ENCODE data around the gene CASTOR1.

The CASTOR1 gene

DNA sequence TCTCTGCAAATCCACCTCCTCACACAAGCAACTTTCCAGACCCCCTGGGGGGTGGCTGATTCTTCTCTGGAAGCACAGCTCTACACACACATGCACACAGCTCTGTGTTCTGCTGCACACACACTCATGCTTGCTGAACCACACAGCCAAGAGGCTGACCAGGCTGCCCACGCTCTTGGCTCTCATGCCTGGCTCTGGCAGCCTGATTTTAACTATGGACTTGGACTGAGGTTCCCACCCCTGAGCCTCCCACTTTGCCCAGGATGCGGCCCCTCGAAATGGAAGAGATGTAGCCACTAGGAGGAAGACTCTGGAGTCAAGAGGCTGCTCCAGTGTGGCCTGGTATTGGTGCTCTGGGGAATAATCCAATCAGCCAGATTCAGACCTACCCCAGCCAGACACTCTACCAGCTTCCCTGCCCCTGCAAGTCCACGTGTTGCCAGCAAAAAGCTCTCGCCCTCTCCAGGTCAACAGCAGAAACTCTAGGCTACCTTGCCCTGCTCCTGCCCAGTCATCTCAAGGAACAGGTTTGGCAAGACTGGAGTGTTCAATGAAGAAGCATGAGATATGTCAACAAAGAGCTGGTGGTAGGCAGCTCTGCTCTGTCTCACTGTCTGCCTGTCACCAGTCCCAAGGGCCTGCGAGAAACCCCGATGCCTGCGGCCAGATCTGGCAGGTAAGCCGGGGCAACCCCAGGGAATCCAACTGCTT is 8.8 kb upstream of the CASTOR1 start:
- no peak for DNase-seq

DNA sequence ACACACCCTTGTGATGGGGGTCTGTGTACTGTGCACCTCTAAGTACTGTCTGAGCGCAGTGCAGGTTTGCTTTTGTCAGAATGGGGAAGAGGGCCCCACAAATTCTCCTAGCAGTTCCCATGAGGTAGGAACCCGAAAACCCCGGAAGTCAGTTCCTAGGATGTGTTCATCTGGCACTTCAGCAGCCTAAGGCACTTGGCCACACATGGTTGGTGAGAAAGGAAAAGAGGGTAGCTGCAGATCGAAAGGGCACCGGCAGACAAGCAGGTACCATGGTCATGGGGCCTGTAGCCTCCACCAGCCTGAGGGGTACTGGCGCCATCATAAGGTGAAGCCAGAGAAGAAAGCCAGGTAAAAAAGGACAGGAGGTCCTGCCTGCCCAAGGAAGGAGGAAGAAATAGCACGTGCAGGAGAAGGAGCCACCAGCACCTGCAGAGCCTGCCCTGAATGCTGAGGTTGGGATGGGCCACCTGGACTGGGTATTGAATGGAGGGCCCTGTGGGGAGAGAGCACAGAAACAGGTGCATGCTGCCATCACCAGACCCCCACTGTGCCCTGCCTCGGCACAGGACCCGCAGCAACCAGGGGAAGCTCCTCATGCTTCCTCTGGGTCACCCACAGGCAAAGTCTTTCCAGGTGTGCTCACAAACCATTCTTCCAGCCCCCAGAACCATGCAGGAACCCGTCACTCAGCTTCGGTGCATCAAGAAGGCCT is 8.1 kb upstream of the CASTOR1 start:
- DNase-seq: no peak

DNA sequence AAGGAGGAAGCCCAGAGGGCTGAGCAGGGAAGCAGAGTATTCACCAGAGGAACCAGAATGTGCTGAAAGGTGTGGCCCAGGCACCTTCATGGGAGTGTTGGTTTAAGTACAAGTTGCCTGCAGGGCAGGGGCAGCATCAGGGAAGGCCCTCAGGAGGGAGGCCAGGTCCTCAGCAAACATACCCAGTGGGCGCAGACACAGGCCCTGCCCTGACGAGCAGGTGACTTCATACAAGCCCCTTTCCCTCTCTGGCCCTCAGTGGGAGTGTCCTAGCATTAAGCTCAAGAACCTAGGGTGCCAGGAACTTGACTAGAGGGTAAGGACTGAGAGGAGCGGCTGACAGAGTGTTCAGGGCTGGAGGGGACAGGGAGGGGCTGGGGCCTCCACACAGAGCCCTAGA is 7.5 kb upstream of the CASTOR1 start:
- no peak for DNase-seq

DNA sequence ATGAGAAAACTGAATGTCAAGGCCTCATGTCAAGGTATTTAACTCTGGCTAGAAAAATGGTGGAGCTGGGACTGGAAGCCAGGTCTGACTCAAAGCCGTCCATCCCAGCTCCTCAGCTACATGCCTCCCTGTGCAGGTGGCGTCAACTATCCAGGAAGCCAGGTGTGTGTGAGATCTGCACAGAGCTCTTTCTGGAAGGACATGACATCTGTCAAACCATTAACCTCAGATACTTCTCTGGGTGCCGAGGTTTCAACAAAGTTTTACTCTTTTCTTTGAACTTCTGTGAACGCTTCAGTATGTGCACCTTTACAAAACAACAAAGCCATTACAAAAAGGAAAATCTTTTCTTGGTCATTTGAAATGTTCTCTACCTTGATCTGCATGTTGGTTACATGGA is 7.0 kb upstream of the CASTOR1 start:
- no peak for DNase-seq

DNA sequence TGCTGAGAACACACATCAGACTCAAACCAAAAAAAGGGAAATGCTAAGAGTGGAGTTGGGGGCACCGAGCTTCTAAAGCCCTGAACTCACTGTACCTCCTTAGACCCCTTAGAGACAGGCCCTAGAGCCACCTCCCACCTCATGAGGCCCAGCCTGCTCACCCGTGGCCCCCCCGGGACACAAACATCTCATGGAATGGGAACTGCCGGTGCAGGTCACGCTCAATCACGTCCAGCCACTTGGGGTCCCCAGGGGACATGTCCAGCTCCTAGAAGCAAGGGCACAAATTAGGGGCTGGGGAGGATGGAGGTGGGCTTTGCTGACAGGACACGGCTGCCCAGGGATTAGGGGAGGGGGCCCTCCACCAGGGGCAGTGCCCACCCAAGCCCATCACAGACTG is 6.3 kb upstream of the CASTOR1 start:
- no peak for DNase-seq

DNA sequence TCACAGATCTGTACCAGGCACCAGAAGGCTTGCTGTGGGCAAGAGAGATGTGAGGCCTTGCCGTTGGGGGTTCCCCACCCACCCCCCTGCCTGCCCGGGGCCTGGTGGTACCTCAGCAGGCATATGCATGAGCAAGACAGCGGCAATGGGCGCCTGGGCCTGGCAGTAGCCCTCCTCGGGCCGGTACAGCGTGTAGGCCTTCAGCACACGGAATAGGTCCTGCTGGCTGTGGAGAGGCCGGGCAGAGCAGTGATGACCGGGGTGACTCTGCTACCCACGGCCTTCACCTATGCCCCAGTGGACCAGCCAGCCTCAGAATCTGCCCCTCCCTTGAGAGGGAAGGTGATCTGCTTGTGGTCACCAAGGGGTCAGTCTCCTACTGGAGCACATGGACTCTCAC is 5.5 kb upstream of the CASTOR1 start:
- no peak for DNase-seq

DNA sequence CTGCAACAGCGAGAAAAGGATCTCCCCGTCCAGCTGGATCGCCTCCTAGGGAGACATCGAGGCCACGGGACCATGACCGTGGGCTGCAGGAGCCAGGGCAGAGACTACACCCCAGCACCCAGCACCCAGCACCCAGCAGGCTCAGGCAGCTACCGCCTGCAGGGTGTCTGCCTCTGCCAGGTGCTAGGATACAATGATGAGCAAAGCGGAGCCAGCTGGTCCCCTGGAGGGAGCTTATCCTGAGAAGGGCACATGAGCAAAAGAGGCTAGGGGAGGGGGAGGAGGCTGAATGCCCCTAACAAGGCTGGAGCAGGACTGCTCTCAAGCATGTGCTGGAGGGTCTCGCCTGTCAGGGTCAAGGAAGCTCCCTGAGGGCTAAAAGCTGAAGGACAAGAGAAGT is 4.8 kb upstream of the CASTOR1 start:
- DNase-seq: no peak

DNA sequence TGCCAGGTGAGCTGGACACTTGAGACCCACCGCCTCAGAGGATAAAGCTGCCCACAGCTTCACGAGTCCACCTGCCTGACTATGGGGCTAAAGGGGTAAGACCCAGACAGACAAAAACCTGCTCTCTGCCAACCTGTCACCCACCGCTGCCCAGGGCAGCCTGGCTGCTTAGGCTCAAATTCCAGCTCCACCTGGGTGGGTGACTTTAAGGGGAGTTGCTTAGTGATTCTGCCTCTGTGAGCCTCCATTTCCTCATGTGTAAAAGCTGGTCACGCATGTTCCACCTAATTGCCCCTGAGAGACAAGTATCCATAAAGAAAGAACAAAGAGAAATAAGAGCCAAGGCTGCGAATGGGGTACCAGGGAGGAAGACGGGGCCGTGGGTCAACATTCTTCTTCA is 3.7 kb upstream of the CASTOR1 start:
- no peak for DNase-seq

DNA sequence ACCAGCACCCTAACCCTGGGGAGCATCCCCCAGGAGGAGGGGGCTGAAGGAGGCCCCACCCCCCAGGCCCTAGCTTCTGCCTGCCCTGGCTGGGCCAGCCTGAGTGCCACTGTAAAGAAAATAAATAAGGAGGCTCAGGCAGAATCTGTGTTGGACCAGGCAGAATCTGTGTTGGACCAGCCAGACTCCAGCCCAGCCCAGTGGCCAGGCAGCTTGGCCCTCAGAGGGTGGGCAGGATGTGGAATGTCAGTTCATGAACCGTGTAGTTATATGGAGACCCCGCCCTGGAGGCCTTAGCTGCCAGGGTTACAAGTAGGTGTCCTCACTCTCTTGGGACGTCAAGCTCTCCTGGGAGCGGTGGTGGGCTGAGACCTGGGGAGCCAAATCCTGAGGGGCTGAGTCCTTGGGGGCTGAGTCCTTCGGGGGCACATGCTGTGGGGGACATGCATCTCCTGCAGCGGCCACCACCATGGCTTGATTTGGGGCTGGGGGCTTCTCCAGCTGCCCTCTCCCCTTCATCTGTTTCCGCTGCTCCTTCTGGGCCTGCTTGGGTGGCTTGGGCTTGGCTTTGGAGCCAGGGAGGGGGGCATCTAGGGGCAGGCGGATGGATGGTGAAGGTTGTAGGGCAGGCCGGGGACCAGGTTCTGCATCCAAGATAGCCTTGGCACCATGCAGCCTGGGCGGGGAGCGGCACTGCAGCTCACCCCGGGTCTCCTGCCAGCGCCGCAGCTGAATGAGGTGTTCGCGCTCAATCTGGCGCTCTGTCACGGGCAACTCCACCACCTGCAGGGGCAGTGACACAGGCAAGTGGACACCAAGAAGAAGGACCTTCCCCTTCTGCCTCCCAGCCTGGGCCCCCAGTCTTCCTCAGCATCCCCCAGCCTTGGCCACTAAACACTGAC is 3.0 kb upstream of the CASTOR1 start:
- DNase-seq: no peak

DNA sequence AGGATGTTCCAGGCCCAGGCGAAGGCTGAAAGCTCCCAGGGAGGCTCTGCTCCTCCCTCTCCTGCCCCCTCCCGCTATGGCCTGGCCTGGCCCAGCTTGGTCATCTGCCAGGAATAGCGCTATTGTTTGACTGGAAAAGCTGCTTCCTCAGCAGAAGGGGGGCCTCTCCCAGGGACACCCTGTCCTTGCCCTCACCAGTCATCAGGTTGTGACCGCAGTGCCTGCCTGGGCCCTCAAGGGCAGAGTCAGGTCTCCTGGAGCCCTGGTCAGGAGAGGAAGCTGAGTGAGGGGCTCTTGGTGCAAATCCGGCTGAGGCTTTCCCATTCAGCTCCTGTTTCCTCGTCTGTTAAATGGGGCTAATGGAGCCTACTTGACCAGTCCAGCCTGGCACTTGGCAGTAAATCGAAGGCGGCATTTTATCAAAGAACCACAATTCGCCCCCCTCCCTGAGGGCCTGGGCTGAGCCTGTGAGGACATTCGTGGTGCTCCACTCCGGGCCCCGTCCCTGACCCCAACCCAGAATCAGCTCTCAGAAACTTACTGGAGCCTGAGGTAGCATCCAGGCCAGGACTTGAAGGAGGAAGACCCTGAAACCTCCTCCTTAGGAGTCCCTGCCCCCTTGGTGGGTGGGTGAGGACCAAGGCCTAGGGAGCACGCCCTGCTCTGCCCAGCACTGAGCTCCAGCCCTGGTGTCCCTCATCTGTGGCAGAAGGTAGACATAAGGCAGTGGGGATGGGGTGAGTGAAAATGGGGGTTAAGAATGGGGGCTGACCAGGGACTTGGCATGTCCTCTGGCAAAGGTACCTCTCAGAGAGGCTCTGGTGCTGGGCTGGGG is 2.0 kb upstream of the CASTOR1 start:
- no peak for DNase-seq

DNA sequence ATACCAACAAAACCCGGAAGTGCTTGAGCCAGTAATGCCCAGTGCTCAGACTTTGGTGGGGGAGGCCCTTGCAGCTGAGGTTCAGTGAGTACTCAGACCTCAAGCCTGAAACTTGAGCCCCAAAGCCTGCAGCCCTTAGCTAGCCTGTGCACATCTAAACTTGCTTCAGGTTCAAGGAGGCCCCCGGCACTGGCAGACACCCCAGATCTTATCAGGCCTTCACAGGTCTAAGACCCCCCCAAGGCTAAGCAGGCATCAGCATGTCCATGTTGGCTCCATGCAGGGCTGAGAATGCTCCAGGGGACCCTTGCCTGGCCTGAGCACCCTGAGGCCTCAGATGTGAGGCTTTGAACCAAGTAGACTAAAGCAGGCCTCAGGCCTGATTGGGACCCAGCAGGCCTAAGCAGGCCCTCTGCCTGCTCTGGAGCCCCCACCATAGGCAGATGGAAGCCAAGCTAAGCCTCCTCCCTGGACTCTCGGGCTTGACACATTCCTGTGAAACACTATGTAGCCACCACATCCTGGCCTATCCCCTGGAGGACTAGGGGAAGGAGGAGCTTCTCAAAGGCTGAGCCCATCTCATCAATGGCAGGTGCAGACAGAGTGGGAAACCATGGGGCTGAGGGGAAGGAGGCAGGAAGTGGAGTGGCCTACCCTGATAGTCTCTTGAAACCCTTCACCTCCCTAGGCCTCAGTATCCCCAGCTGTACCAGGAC is 1.2 kb upstream of the CASTOR1 start:
- no peak for DNase-seq

DNA sequence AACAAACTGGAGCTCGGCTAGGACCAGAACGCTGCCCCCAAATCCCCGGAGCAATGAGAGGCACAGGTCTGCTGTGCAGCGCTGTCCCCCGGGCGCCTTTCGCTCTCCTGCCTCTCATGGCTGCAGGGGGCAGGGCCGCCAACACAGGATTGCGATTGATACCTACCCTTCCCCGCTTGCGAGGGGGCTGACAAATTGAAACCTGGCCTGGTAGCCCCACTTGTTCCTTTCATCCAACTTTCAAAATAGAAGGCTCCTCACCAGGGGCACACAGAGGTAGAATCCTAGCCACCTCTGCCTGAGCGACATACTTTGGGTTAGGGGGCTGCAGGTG is 642 bp upstream of the CASTOR1 start:
- no peak for DNase-seq

DNA sequence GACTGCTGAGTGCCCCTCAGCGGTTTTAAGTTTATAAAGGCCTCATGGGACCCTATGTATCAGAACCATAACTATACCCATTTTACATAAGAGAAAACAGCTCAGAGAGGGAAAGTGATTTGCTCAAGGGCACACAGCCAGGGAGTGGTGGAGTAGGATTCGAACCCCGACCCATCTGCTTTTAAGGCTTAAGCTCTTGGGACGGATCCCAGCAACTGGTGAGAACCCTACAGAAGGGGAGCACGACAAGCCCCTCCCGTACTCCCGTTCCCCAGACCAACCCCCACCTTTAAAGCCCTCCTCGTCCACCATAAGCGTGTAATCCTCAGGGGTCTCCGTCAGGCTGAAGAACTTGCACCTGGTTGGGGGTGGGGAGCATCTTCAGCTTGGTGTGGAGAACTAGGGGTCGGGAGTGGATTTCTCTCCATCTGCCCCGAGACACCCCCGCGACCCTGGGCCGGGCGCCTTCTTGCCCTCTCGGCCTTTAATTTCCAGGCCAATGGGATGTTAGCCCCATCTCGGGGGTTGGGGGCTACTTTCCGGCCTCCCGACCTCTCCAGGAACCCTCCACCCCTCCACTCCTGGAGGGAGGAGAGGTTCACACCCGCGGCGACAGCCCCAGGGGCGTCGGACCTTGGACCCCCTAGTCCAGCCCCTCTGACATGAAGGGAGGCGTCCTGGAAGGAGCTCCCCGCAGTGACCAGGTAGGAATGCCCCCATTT is 725 bp downstream of the CASTOR1 start:
- no peak for DNase-seq

DNA sequence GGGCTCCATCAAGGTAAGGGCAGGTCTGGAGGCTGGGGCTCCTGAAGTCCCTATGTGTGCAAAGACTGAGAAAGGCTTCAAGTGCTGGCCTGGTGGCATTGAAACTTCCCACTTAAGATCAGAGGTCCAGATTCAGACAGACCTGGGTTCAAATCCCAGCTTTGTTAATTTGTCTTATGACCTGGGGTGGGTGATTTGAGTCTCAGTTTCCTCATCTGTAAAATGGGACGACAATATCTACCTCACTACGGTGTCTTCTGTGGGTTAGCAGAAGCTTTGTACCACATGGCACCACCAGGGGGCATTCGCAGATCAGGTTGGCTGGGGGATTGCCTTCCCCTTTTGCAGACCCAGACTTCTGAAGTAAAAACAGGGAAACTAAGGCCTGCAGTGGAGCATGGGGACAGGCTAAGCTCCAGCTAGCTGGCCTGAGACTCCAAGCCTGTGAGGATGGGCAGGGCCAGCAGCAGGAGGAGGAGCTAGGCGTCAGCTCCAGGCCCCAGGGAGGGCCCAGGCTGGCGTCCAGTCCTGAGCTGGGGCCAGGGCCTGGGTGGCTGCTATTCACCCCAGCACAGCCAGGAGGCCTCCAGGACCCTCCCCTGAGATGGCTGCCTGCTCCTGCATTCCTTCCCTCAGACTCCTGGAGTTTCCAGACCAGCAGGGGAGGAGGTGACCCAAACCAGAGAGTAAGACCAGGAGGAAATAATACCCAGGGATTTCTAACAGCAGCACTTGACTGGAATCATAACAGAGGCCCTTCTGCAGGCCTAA is 1.5 kb downstream of the CASTOR1 start:
- peak; percentile 93 to 96 for DNase-seq

DNA sequence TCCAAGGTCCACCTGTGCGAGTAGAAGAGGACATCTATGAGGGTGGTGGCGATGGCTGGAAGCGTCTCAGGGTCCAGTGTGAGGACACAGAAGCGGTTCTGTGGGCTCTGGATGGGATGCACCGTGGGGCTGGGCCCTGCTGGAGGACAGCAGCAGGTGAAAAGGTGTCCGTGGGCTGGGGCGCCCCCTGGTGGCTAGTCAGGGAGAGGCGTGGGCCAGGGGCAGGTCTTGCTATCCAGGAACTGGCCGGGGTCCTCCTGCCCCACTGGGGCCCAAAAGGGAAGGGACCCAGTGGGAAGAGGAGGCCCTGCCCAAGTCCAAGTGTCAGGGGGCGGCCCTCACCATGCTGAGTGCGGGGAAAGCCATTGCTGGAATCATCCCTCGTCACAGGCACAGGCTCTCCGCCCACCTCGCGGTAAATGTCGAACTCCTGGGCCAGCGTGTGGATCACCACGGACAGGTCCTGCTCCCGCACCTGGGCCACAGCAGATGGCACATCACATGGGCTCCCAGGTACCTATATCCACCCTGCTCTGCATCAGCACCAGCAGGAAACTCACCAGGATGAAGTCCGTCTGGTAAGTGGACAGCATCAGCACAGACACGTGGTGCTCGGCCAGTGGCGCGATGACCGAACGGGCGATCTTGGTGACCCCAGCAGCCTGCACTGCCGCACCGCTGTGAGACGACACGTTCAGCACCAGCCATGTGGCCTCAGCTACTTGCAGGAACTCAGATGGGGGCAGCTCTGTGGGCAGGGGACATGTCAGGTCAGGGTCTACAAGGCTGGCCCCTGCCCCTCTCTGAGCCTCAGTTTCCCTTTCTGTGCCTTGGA is 2.3 kb downstream of the CASTOR1 start:
- peak; percentile 92 to 94 for DNase-seq

DNA sequence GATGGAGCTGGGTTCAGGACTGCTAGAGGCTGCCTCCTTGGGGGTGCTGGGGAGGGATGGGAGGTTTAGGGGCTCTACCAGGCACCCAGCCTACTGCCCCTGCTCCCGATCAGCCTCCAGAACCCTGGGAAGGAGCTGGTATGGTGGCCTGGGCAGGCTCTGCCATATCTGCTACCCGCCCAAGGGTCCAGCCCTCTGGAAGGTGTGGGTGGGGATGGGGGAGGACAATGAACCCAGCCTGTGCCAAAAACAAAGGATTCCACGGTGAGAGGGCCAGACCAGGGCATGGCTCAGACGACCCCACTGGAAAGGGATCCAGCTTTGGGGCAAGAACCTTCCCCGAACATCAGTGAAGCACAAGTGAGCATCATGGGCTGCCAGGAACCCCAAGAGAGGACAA is 3.0 kb downstream of the CASTOR1 start:
- no peak for DNase-seq

DNA sequence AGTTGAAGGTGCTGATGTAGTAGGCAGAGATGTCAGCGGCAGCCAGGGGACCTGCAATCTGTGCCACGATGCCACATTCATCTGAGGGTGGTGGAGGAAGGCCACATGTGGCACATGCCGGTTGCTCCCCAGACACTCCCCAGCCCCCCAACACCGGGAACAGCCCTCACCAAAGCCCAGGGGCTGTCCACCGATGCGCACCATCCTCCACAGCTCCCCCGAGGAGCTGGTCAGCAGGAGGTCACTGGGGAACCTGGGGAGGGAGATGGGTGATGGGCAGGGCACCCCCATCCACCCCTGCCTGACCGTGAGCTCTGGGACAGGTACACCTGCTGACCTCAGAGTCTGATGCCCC is 3.5 kb downstream of the CASTOR1 start:
- no peak for DNase-seq

DNA sequence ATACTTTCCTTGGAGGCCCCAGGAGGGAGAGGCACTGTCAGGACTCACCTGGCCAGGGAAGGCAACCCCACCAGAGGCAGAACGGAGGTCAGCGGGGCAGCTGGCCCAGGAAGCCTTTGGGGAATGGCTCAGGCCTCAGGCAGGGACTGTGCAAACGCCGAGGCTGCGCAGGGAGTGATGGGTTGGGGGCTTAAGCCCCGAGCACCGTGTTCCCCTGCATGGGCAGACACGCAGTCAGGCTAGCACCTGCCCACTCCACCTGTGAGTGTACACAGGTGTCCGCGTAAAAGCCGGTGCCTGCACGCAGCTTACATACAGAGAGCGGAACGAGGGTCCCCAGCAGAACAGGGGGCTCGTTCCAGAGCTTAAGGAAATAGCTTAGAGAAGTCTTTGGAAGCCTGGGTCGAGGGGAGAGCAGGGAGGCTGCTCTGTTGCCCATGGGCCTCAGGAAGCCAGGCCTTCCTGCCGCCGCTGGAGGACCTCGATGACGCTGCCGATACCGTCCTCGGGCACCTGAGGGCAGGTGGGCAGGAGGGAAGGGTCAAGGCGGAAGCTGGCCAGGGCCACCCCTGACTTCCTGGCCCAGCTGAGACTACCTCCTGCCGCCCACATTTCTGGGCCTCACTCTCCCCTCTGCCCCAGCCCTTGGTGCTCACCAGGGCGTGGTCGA is 4.0 kb downstream of the CASTOR1 start:
- DNase-seq: no peak

DNA sequence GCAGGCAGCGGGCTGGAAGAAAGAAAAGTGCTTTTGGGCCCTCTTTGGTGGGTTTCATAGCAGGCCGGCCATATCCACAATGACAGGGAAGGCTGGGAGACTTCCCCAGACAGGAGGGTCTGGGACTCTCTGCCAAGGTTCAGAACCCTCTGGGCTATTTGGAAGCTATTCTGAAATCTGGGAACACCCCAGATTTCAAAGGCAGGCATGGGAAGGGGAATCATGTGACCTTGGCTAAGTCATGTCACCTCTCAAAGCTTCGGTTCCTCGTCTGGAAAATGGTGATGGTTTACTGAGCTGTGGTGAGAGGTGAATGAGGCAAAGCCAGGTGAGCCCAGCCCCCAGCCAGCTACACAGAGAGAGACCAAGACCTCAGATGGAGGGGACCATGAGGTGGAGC is 4.6 kb downstream of the CASTOR1 start:
- no peak for DNase-seq

Data from activated CD4-positive, alpha-beta T cell treated with anti-CD3 and anti-CD28 coated beads, Interleukin-2, amount 50 U/mL, for 48 hours (primary cell).